HuH-7 (cell line): ENCODE measurements around the gene TMC3.

Experiments
- DNase-seq: peaks from one replicate; pipeline ENCODE4 v3.0.0; 2011; ENCODE audit warnings: low spot score

TMC3 gene

DNA sequence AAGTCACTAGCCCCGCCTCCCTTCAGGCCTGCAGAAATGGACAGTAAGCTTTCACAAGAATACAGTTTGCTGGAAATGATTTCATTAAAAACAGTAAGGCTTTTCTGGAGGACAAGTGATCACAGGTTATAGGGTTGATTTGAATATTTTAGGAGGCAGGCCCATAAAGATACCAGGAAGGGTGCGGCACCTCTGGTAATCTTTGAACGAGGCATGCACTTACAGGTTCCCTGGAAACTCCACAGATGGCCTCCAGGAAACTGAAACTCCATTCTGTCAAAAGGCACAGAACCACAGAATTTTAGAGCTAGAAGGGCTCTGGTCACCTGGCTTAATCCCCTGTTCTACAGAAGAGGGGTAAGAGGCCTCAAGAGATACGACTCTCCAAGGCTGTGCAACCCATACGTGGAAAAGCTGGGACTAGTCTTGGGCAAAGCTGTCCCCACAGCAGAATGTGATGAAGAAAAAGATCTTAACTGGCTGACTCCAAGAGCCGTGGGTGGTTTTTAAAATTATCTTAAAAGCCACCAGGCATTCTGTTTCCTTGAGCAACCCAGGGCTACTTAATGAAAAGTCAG lies 51.2 kb downstream of the TMC3 start:
- no peak for DNase-seq

GRCh38 chr15:81321667-81322066 lies 52.3 kb downstream of the TMC3 start:
- DNase-seq, result no peak

DNA sequence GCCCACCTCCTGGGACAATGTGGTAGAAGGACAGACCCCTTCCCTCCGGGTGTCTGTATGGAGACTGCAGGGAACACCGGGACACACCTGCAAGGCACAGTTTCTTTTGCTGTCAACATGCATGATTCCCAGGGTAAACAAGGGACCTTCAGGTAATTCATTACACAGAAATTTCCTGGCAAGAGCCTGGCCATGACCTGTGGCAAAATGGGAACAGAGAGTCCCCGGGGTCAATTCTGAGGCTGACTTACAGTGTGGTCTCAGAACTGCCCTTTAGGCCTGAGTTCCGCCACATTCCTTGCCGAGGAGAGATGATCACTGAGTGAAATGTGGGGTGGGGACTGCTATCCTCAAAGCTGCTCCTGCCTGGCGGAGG lies 56.4 kb downstream of the TMC3 start:
- no peak for DNase-seq

DNA sequence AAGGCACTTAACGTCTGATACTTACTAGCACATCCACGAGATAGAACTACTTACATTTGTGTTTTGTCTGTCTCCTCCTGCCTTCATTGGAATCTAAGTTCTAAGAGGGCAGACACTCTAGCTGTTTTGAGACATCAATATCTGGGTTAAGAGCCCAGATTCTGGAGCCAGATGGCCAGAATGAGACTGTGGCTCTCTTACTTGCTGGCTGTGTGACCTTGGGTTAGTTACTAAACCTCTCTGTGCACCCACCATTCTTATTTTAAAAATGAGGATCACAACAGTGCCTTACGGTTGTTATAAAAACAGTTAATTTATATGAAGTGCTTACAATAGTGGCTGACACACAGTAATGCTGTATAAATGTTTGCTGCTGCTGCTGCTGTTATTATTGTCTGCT lies 57.7 kb downstream of the TMC3 start:
- DNase-seq, result no peak

GRCh38 chr15:81315452-81316175 lies 58.4 kb downstream of the TMC3 start:
- no peak for DNase-seq

DNA sequence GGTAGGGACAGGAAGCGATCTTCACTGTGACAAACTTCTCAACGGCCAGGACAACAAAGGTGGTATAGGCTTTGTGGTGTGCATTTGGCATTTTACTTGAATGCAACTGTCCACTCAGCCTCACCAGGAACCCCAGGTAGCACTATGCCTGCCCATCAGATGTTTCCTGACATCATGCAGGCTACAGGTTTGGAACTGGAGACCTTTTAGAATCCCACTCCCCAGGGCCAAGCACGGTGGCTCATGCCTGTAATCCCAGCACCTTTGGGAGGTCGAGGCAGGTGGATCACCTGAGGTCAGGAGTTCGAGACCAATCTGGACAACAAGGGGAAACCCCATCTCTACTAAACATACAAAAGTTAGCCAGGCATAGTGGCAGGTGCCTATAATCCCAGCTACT lies 59.6 kb downstream of the TMC3 start:
- no peak for DNase-seq

DNA sequence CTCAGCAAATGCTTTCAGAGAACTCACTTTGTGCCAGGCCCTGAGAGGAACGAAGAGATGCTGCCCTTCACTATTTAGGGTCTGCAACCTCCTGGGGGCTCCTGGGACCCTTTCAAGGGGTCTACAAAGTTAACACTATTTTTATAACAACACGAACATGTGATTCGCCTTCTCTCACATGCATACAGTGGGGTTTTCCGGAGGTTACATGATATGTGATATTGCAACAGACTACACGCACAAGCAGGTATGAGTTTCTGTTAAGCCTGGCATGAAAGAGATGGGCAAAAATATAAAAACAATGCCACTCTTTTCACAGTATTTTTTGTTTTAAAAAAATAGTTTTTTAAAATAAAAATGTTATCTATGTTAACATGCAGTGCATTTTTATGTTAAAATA lies 60.3 kb downstream of the TMC3 start:
- no peak for DNase-seq

DNA sequence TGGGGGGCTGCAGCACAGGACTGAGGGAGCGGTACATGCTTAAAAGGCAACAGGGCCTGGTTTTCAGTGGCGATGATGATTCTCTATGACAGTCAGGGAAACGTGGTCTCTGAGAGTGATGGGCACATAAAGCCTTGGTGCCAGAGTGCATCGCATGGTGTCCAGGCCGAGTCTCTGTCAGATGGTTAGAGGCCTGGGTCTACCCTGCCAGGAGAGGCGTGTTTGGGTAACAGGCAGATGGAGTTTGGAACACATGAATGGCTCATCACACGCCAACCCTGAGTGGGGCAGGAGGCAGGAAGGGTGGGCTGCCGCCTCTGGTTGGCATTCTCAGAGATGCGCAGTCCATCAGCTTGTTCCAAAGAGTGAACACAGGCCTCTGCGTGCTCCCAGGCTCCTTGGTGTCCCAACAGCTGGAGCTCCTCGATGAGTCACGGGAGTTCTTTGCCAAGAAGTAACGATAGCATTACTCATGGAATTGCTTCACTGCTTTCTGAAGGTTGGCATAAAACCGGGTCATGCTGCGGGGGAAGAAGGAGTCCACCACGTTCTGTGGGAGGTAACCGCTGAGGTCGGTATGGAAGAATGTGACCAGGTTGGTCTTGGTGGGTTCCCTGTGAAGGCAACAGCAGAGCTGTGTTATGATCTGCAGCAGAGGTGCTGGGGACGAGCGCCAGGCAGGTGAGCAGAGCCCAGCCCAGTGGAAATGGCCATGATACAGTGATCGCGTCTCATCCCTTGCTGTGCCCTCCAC lies 61.0 kb downstream of the TMC3 start:
- DNase-seq, result no peak

DNA sequence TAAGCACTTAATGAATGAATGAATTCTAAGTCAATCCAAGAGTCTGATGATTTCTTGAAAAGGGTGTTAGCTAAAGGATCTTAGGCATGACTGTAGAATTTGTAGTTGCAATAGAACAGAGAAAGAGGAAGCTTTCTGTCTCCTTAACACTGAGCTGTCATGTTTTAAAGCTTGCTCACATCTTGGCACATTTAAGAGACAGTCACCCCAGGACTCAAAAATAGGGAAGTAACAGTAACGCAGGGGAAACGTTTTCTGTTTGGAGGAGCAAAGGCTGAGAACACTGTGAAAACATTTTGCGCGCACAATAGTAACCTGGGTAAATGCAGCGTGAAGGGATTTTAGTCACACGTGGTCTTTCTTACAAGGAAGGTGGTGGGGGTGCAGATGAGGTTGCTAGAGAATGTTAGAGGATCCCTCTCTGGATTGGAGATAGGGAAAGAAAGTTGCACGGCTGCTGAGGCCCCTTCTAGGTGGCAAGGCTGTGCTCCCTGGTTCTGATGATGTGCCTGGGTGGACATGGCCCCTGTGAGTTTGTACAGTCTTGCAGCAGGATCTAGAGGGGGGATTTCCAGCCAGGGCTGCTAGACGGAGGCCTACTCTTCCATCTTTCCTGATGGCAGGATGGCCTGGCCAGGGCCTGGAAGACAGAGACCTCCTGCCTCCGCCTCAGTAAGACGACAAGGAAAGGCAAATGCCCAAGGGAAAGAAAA lies 62.1 kb downstream of the TMC3 start:
- DNase-seq, result no peak

DNA sequence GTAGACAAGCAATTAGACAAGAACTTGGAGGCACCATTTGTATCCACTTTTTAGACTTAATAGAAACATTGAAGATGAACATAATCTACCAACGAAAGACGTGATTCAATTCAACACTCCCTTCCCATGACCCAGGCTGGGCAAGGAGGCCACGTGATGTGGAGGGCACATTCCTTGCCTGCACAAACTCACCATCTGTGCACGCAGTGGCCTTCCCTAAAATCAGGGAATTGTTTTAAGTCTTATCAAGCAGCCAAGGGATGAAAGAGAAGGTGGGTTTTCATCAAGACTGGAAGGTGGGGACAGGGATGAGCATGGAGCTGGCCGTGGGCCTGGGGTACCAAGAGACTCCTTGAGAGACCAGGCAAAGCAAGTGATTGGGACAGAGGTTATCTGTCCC lies 63.5 kb downstream of the TMC3 start:
- no peak for DNase-seq

DNA sequence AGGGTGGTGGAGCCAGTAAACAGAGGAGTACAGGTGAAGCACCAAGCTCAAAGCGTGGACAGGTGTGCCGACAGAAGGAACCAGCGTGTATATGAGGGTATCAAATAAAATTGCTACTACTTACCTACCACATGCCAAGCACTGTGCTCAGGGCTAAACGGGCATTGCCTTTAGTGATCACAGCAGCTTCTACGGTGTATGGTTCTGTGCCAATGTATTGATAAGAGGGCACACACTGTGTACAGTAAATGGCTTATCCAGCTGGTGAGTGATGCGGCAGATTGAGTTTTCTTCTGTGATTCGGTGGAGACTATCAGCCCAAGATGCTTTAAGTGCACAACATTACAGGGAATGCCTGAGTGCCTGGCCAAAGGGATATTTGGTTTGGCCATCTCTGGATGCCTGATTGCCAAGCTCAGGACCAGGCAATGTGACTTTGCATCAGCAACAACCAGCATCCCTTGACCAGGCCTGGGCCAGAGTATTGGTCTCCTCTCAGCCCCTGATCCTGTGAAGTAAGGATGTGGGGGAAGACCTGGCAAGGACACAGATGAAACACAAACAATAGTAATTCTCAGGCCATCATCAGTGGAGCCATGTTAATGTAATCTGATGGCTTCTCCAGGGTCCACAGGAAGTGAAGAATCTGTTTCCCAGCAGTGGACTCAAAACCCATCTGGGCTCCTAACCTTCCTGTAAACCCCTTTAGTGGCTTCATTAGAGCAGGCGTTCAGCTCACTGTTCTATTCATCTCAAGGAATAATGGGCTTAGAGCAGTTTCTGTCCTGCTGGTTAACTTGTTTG lies 64.2 kb downstream of the TMC3 start:
- DNase-seq, result no peak

DNA sequence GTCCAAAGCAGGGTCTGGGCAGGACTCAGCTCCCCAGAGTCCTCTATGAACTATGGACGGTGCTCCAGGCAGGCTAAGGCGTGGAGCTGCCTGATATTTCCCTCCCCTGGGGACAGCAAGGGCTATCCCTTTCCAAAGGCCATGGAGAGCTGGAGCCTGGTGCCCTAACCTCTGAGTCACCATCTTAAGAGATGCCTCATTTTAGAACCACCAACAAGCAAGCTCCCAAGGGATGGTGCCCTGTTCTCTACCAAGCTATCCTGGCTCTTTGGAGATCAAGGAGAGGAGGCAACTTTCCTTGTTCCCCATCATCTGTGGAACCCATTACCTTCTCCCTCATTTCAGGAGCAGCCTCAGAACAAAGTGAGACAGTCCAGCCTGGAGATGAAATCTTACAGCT lies 65.8 kb downstream of the TMC3 start:
- DNase-seq, result no peak

DNA sequence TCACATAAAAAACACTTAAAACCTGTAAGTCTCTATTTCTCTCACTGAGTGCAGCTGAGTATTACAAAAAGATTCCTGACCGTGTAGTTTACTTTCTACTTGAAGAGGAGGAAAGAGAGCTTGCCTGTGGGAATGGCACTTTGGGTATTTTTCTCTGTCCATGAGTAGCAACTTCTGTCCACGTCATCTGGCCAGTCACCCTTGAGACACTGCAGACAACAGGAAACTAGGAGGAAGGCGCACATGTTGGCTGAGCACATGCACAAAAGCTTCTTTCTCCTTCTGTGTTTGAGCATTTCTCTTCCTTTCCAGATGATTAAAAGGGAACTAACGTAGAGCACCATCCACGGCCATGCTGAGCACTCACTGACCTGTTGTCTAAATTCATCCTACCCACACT lies 69.8 kb downstream of the TMC3 start:
- DNase-seq, result no peak

DNA sequence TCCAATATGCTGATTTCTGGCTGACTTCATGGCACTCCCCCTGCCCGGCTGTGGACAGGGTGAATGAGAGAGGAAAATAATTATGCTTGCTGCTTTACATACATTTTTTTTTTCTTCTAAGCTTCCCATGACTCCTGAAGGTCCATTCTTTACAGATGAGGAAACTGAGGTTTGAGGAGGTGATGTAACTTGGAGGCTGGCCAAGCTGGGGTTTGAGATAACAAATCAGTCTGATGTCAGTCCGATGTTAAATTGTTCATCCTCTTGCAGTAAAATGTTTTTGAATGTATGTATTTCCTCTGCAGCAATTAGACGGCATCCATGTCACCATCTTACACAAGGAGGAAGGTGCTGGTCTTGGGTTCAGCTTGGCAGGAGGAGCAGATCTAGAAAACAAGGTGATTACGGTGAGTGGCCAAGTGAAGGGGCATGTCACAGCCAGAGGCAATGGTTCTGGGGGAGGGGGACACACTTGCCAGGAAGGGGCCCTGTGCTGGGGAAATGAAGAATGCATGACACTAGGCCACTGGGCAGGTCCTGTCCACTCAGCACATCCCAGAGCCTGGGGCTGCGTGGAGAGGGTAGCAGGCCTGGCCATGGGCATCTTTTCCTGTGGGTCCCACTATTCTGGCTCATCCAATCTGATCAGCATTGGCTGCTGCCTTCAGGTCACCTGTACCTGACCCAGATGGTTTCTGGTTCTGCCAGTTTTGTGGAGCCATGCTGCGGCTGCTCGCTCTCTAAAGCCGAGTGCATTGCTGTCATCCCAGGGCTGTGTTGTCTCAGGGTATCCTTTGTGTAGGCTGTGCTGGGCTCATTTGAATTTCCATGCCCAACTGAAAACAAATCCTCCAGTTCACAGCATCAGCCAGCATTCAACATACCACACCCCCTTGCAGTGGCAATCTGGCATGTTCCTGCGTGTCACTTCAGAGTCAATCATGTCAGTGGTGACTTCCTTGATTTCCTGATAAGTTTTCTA lies 70.5 kb downstream of the TMC3 start:
- no peak for DNase-seq

GRCh38 chr15:81302701-81303109 lies 71.3 kb downstream of the TMC3 start:
- no peak for DNase-seq

- DNase-seq, result no peak
Measured at GRCh38 chr15:81301815-81302399, 72.1 kb downstream of the TMC3 start.

DNA sequence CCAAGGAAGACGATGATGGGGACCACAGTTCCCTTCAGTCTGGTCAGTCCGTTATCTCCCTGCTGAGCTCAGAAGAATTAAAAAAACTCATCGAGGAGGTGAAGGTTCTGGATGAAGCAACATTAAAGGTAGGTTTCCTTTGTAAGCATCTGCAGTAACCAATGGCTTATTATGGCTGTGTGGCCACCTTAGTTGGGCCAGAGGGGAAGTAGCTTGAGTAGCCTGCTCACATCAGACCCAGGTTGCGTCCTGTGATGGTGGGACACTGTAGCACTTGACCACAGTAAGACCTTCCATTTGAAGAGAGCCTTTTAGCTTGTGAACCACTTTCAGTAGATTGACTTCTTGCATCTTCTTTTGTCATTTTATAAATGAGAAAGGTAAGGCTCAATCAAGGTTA lies 72.6 kb downstream of the TMC3 start:
- DNase-seq, result no peak

DNA sequence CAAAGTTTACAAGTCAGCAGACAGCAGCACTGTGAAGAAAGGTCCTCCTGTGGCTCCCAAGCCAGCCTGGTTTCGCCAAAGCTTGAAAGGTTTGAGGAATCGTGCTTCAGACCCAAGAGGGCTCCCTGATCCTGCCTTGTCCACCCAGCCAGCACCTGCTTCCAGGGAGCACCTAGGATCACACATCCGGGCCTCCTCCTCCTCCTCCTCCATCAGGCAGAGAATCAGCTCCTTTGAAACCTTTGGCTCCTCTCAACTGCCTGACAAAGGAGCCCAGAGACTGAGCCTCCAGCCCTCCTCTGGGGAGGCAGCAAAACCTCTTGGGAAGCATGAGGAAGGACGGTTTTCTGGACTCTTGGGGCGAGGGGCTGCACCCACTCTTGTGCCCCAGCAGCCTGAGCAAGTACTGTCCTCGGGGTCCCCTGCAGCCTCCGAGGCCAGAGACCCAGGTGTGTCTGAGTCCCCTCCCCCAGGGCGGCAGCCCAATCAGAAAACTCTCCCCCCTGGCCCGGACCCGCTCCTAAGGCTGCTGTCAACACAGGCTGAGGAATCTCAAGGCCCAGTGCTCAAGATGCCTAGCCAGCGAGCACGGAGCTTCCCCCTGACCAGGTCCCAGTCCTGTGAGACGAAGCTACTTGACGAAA lies 74.3 kb downstream of the TMC3 start:
- no peak for DNase-seq

DNA sequence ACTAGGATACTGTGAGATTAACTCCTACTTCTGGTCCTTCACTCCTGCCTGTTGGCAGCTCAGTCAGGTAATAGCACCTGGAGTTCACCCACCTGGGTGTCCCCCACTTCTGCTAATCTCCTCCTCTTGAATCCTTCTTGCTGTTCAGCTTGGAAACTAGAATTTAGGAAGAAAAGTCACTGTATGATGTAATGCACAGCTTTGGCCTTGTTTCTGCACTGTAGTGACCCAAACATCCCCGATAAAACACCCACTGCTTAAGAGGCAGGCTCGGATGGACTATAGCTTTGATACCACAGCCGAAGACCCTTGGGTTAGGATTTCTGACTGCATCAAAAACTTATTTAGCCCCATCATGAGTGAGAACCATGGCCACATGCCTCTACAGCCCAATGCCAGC lies 74.9 kb downstream of the TMC3 start:
- no peak for DNase-seq

GRCh38 chr15:81298611-81299010 lies 75.4 kb downstream of the TMC3 start:
- DNase-seq, result no peak
